ENCODE results near the gene TGFB1. TPM values are rescaled to one million over a fixed set of nuclear protein-coding genes. Genes with fewer than 3 reads are reported as not detected.

Gene TGFB1
- total and polyA plus RNA-seq, 9 of the 15 experiments (the other 6 are each of a cell fraction or from before 2014, with no cell fraction given): 0.24 to 159 (median 17.2) TPM

- TF ChIP-seq TSHZ1 (CRISPR knock-in tag; IDR thresholded peaks at IDR 0.05) (no peak), SRSF7 (optimal IDR thresholded peaks at IDR 0.05; ENCODE audit: low read depth, low read length) (no peak), ZBTB43 (CRISPR knock-in tag; IDR thresholded peaks at IDR 0.05) (no peak), SFPQ (IDR thresholded peaks at IDR 0.05; ENCODE audit: low read depth, low read length) (no peak), MAZ (CRISPR knock-in tag; conservative IDR thresholded peaks at IDR 0.05 in 1 of 2, IDR thresholded peaks at IDR 0.05 in 1 of 2) (no peak), ZNF444 (CRISPR knock-in tag; IDR thresholded peaks at IDR 0.05) (no peak), ARID2 (IDR thresholded peaks at IDR 0.05) (no peak), GABPB1 (CRISPR knock-in tag; IDR thresholded peaks at IDR 0.05) (no peak), HNRNPL (IDR thresholded peaks at IDR 0.05; ENCODE audit: low read depth, low read length) (no peak), NFIX (CRISPR knock-in tag; IDR thresholded peaks at IDR 0.05; ENCODE audit: low read depth) (no peak), ZNF3 (CRISPR knock-in tag; IDR thresholded peaks at IDR 0.05) (no peak), ZNF140 (CRISPR knock-in tag; IDR thresholded peaks at IDR 0.05) (no peak), RFX1 (IDR thresholded peaks at IDR 0.05) (no peak), NONO (IDR thresholded peaks at IDR 0.05; ENCODE audit: low read depth in 2 of 2, low read length in 1 of 2) (no peak), TFE3 (CRISPR knock-in tag; IDR thresholded peaks at IDR 0.05) (no peak)
These were observed 44.3 kb upstream of the TGFB1 start (continued) for GRCh38 chr19:41398050-41398418.
